ENCODE results near the gene WNT5B. TPM values are rescaled to one million over a fixed set of nuclear protein-coding genes. Genes with fewer than 3 reads are reported as not detected.
A peak's percentile ranks its signal among the peaks of the same experiment; 100 is the strongest.

Gene WNT5B
- 59.0 and 71.0 TPM in 2 replicates for total RNA-seq

- H3K9me3 ChIP-seq (ENCODE audit: low read depth, low read length) = no peaks in the 10 kb centered on the region
- peaks cover 38% of the 10 kb centered on the region for H3K36me3 ChIP-seq (ENCODE audit: insufficient read depth, low read length)
- peak; percentile 52 for DNase-seq (ENCODE audit: insufficient read length, low spot score, missing footprints)
- peaks cover 32% of the 10 kb centered on the region for H3K4me1 ChIP-seq (ENCODE audit: insufficient read depth, low read length)
- no peaks in the 10 kb centered on the region for H3K27me3 ChIP-seq (ENCODE audit: insufficient read depth, low read length)
- no peak within 1 kb of the TSS for H3K27ac ChIP-seq (ENCODE audit: low read depth, low read length)
- H2AFZ ChIP-seq (ENCODE audit: low read length) = no peak within 1 kb of the TSS
- TF ChIP-seq CTCF (IDR thresholded peaks at IDR 0.05; ENCODE audit: extremely low read depth, low read depth, low read length) = no peak
- peak within 1 kb of the TSS; percentile 67 for H3K4me2 ChIP-seq (ENCODE audit: insufficient read depth, low read length)
- peaks cover 61% of the 10 kb centered on the region for H3K79me2 ChIP-seq (ENCODE audit: insufficient read depth, low read length)
- peak within 1 kb of the TSS; percentile 56 for H3K4me3 ChIP-seq (ENCODE audit: insufficient read depth, low read length)
- H4K20me1 ChIP-seq (ENCODE audit: insufficient read depth, low read length) = peaks cover 6% of the 10 kb centered on the region
Measured at GRCh38 chr12:1628666-1629337, at the start of gene WNT5B. Gene WNT5B, plus strand, starts transcription at chr12:1629231. Its CDS starts 2,124 bp downstream, at chr12:1631355.

- peak; percentile 90 for DNase-seq (ENCODE audit: insufficient read length, low spot score, missing footprints)
- Histone ChIP-seq H3K79me2 (ENCODE audit: insufficient read depth, low read length) (peaks cover 84% of the 10 kb centered on the region), H3K4me3 (ENCODE audit: insufficient read depth, low read length) (no peak overlapping the region), H3K27me3 (ENCODE audit: insufficient read depth, low read length) (no peaks in the 10 kb centered on the region), H2AFZ (ENCODE audit: low read length) (no peak overlapping the region), H4K20me1 (ENCODE audit: insufficient read depth, low read length) (peaks cover 55% of the 10 kb centered on the region), H3K4me1 (ENCODE audit: insufficient read depth, low read length) (peaks cover 73% of the 10 kb centered on the region), H3K36me3 (ENCODE audit: insufficient read depth, low read length) (peaks cover 10% of the 10 kb centered on the region), H3K4me2 (ENCODE audit: insufficient read depth, low read length) (peak overlapping the region; percentile 43), H3K9me3 (ENCODE audit: low read depth, low read length) (no peaks in the 10 kb centered on the region), H3K27ac (ENCODE audit: low read depth, low read length) (no peak overlapping the region)
- no peak for TF ChIP-seq CTCF (IDR thresholded peaks at IDR 0.05; ENCODE audit: extremely low read depth, low read depth, low read length)
Measured at GRCh38 chr12:1579651-1580435, 49.2 kb upstream of the WNT5B start.

- H4K20me1 ChIP-seq (ENCODE audit: insufficient read depth, low read length) = peaks cover 51% of the 10 kb centered on the region
- no peak overlapping the region for H2AFZ ChIP-seq (ENCODE audit: low read length)
- no peaks in the 10 kb centered on the region for H3K9me3 ChIP-seq (ENCODE audit: low read depth, low read length)
- no peaks in the 10 kb centered on the region for H3K27me3 ChIP-seq (ENCODE audit: insufficient read depth, low read length)
- TF ChIP-seq CTCF (IDR thresholded peaks at IDR 0.05; ENCODE audit: extremely low read depth, low read depth, low read length) = no peak
- peaks cover 13% of the 10 kb centered on the region for H3K36me3 ChIP-seq (ENCODE audit: insufficient read depth, low read length)
- no peak for DNase-seq (ENCODE audit: insufficient read length, low spot score, missing footprints)
- peaks cover 86% of the 10 kb centered on the region for H3K79me2 ChIP-seq (ENCODE audit: insufficient read depth, low read length)
- H3K4me3 ChIP-seq (ENCODE audit: insufficient read depth, low read length) = no peak overlapping the region
- H3K4me1 ChIP-seq (ENCODE audit: insufficient read depth, low read length) = peaks cover 66% of the 10 kb centered on the region
- H3K27ac ChIP-seq (ENCODE audit: low read depth, low read length) = no peak overlapping the region
- no peak overlapping the region for H3K4me2 ChIP-seq (ENCODE audit: insufficient read depth, low read length)
Measured at GRCh38 chr12:1580526-1580925, 48.5 kb upstream of the WNT5B start.
